Adrenal gland (tissue), 5 donors: ENCODE measurements around the gene OTOP1.
"Not testable (repeated sequence)": the region's sequence is repeated elsewhere in the genome, so short reads cannot be mapped to it uniquely, and the experiment has no call there.

Experiments
- POLR2A ChIP-seq, 2 donors: fragments of 450-650 bp; IDR thresholded peaks; one replicate each; pipeline ENCODE4 v1.6.1; 2017; ENCODE audit warnings: antibody characterized with exemption in 2 of 2, mild to moderate bottlenecking in 2 of 2, moderate library complexity in 1 of 2
- TF ChIP-seq, protein P1 (sequence below), 6 experiments: fragments of 450-650 bp in 4 of 6; fragments of 200-600 bp in 2 of 6; sonication (generic) in 1 of 6; IDR thresholded peaks; 1 replicate in 5 of 6; 2 replicates in 1 of 6; pipeline versions ENCODE4 v1.5.1 to v1.8.0; 2016 to 2021; ENCODE audit warnings: antibody characterized with exemption in 6 of 6, mild to moderate bottlenecking in 2 of 6, moderate library complexity in 1 of 6
- donor health status: DM: no; HTN: no; CAD: no.

DNA sequence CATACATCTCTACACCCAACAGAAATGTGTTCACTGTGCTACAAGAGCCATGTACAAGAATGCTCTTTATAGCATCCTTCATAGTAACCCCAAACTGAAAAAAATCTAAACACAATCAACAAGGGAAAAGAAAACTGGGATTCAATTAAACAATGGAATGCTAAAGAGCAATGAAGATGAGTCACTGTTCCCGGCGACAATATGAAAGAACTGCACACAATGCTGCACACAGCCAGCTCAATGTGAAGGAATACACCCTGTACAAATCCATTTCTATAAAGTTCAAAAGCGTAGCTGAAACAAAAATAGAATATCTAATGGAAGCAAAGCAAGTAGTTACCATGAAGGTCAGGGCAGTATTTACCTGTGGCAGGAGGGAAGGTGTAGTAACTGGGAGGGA, 12.8 kb upstream of the OTOP1 start:
- TF ChIP-seq, protein P1, sequence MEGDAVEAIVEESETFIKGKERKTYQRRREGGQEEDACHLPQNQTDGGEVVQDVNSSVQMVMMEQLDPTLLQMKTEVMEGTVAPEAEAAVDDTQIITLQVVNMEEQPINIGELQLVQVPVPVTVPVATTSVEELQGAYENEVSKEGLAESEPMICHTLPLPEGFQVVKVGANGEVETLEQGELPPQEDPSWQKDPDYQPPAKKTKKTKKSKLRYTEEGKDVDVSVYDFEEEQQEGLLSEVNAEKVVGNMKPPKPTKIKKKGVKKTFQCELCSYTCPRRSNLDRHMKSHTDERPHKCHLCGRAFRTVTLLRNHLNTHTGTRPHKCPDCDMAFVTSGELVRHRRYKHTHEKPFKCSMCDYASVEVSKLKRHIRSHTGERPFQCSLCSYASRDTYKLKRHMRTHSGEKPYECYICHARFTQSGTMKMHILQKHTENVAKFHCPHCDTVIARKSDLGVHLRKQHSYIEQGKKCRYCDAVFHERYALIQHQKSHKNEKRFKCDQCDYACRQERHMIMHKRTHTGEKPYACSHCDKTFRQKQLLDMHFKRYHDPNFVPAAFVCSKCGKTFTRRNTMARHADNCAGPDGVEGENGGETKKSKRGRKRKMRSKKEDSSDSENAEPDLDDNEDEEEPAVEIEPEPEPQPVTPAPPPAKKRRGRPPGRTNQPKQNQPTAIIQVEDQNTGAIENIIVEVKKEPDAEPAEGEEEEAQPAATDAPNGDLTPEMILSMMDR (IDR thresholded peaks at IDR 0.05) = not testable (repeated sequence)
- TF ChIP-seq POLR2A (IDR thresholded peaks at IDR 0.05) = not testable (repeated sequence)
